Hepatocyte (in vitro differentiated cells): Measurements from ENCODE around the gene RAB5A. TPM values are rescaled to one million over a fixed set of nuclear protein-coding genes. Genes with fewer than 3 reads are reported as not detected.

Source experiments
- DNase-seq: peaks from one replicate; pipeline ENCODE4 v3.0.0-alpha.2; 2016; ENCODE audit warnings: low spot score
- H2AFZ ChIP-seq: fragments of 200-600 bp; sonication (generic); 2 replicates; pipeline ENCODE4 v1.6.0; 2016; ENCODE audit warnings: antibody characterized with exemption, mild to moderate bottlenecking
- H3K27ac ChIP-seq: fragments of 200-600 bp; sonication (generic); 2 replicates; pipeline ENCODE4 v1.5.1; 2016; ENCODE audit warnings: mild to moderate bottlenecking
- H3K27me3 ChIP-seq: fragments of 200-600 bp; sonication (generic); 2 replicates; pipeline ENCODE4 v1.6.1; 2016
- H3K36me3 ChIP-seq: fragments of 200-600 bp; sonication (generic); replicated peaks from 2 replicates; pipeline ENCODE4 v1.5.1; 2016; ENCODE audit warnings: low read depth; ENCODE audit not compliant: insufficient read depth
- H3K4me1 ChIP-seq: fragments of 200-600 bp; sonication (generic); 2 replicates; pipeline ENCODE4 v1.5.1; 2016; ENCODE audit warnings: mild to moderate bottlenecking, moderate library complexity; ENCODE audit not compliant: insufficient read depth
- H3K4me2 ChIP-seq: fragments of 200-600 bp; sonication (generic); 2 replicates; pipeline ENCODE4 v1.6.0; 2016
- H3K4me3 ChIP-seq: fragments of 200-600 bp; sonication (generic); 2 replicates; pipeline ENCODE4 v1.5.1; 2016; ENCODE audit warnings: mild to moderate bottlenecking
- H3K79me2 ChIP-seq: fragments of 200-600 bp; sonication (generic); 2 replicates; pipeline ENCODE4 v1.6.0; 2017; ENCODE audit warnings: mild to moderate bottlenecking
- H3K9me2 ChIP-seq: fragments of 200-600 bp; sonication (generic); replicated peaks from 2 replicates; pipeline ENCODE4 v1.6.0; 2017; ENCODE audit warnings: mild to moderate bottlenecking; ENCODE audit not compliant: insufficient read depth
- H3K9me3 ChIP-seq: fragments of 200-600 bp; sonication (generic); 2 replicates; pipeline ENCODE4 v1.5.1; 2016; ENCODE audit warnings: low read depth, mild to moderate bottlenecking
- H4K20me1 ChIP-seq: fragments of 200-600 bp; sonication (generic); 2 replicates; pipeline ENCODE4 v1.6.0; 2016; ENCODE audit warnings: mild to moderate bottlenecking; ENCODE audit not compliant: insufficient read depth, poor library complexity, severe bottlenecking
- EZH2 ChIP-seq: fragments of 200-600 bp; sonication (generic); IDR thresholded peaks from 2 replicates; pipeline ENCODE4 v1.6.1; 2016; ENCODE audit warnings: antibody characterized with exemption, mild to moderate bottlenecking, borderline replicate concordance
- EZH2phosphoT487 ChIP-seq: fragments of 200-600 bp; sonication (generic); IDR thresholded peaks from one replicate; pipeline ENCODE4 v1.6.1; 2018; ENCODE audit warnings: antibody characterized with exemption, mild to moderate bottlenecking, low read depth, moderate library complexity; ENCODE audit not compliant: unreplicated experiment, severe bottlenecking
- WGBS: methylation state at CpG from one replicate; pipeline ENCODE4 v1.1.6; 2016; ENCODE audit warnings: low lambda C conversion rate; ENCODE audit errors: missing lambda C conversion rate; 5-methylcytosine and 5-hydroxymethylcytosine counted together
- polyA plus RNA-seq: library from polyadenylated mRNA; unstranded; fragments of >200 nt; fragmentation: Nextera tagmentation; extraction: Ambion mirVana; gene quantifications from 2 replicates; pipeline ENCODE4 v1.2.1, GENCODE V29; 2016
- total RNA-seq: library from RNA; depleted of rRNA; stranded (reverse); fragments of >200 nt; gene quantifications from 2 replicates; pipeline ENCODE4 v1.2.3, GENCODE V29; 2014
- TF ChIP-seq, protein P1 (sequence below): fragments of 200-600 bp; sonication (generic); IDR thresholded peaks from 2 replicates; pipeline ENCODE4 v1.5.1; 2016; ENCODE audit warnings: antibody characterized with exemption, mild to moderate bottlenecking; ENCODE audit not compliant: poor library complexity

Gene RAB5A
- total and polyA plus RNA-seq, 2 experiments from 2014 or later, result 72.2 to 76.1 TPM

DNA sequence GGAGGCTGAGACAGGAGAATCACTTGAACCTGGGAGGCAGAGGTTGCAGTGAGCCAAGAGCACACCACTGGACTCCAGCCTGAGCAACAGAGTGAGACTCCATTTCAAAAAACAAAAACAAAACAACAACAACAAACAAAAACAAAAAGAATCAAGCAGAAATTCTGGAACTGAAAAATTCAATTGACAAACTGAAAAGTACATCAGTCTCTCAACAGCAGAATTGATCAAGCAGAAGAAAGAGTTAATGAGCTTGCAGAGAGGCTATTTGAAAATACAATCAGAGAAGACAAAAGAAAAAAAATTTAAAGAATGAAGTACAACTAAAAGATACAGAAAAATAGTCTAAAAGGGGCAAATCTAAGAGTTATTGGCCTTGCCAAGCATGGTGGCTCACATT, 35.4 kb upstream of the RAB5A start:
- H3K36me3 ChIP-seq, result no peaks in the 10 kb centered on the region
- no peak overlapping the region for H2AFZ ChIP-seq
- no peak overlapping the region for H3K27ac ChIP-seq
- H3K4me3 ChIP-seq, result no peak overlapping the region
- H3K4me2 ChIP-seq, result no peak overlapping the region
- H3K79me2 ChIP-seq, result no peaks in the 10 kb centered on the region
- no peaks in the 10 kb centered on the region for H4K20me1 ChIP-seq
- H3K4me1 ChIP-seq, result no peaks in the 10 kb centered on the region
- TF ChIP-seq, protein P1, sequence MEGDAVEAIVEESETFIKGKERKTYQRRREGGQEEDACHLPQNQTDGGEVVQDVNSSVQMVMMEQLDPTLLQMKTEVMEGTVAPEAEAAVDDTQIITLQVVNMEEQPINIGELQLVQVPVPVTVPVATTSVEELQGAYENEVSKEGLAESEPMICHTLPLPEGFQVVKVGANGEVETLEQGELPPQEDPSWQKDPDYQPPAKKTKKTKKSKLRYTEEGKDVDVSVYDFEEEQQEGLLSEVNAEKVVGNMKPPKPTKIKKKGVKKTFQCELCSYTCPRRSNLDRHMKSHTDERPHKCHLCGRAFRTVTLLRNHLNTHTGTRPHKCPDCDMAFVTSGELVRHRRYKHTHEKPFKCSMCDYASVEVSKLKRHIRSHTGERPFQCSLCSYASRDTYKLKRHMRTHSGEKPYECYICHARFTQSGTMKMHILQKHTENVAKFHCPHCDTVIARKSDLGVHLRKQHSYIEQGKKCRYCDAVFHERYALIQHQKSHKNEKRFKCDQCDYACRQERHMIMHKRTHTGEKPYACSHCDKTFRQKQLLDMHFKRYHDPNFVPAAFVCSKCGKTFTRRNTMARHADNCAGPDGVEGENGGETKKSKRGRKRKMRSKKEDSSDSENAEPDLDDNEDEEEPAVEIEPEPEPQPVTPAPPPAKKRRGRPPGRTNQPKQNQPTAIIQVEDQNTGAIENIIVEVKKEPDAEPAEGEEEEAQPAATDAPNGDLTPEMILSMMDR, result no peak
- TF ChIP-seq EZH2phosphoT487 (no peak), EZH2 (no peak)
- peaks cover 7% of the 10 kb centered on the region for H3K9me3 ChIP-seq
- no peaks in the 10 kb centered on the region for H3K27me3 ChIP-seq
- no peaks in the 10 kb centered on the region for H3K9me2 ChIP-seq
- DNase-seq, result no peak

DNA sequence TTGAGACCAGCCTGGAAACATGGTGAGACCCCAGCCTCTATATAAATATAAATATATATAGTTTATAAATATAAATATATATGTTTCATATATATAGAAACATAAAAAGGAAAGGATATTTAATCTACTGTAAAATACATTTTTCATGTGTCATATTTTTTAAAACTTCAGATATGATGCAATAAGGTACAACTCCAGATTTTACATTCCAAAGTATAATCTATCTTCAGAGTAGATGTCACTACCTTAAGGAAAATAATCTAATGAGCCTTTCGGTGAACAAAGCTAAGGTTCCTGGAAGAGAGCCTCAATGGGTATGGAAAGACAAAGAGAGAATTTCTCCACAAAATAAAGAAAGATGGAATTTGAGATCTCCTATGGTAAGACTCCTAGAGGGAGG, 29.7 kb upstream of the RAB5A start:
- no peak overlapping the region for H2AFZ ChIP-seq
- H3K27me3 ChIP-seq, result no peaks in the 10 kb centered on the region
- H3K4me1 ChIP-seq, result no peaks in the 10 kb centered on the region
- no peaks in the 10 kb centered on the region for H3K36me3 ChIP-seq
- DNase-seq, result no peak
- TF ChIP-seq EZH2 (no peak), EZH2phosphoT487 (no peak)
- TF ChIP-seq, protein P1, result no peak
- H3K79me2 ChIP-seq, result no peaks in the 10 kb centered on the region
- no peak overlapping the region for H3K27ac ChIP-seq
- no peaks in the 10 kb centered on the region for H3K9me3 ChIP-seq
- no peaks in the 10 kb centered on the region for H4K20me1 ChIP-seq
- no peak overlapping the region for H3K4me3 ChIP-seq
- H3K9me2 ChIP-seq, result no peaks in the 10 kb centered on the region
- 91% methylated on average over 1 of the region's 1 CpG for WGBS
- no peak overlapping the region for H3K4me2 ChIP-seq

DNA sequence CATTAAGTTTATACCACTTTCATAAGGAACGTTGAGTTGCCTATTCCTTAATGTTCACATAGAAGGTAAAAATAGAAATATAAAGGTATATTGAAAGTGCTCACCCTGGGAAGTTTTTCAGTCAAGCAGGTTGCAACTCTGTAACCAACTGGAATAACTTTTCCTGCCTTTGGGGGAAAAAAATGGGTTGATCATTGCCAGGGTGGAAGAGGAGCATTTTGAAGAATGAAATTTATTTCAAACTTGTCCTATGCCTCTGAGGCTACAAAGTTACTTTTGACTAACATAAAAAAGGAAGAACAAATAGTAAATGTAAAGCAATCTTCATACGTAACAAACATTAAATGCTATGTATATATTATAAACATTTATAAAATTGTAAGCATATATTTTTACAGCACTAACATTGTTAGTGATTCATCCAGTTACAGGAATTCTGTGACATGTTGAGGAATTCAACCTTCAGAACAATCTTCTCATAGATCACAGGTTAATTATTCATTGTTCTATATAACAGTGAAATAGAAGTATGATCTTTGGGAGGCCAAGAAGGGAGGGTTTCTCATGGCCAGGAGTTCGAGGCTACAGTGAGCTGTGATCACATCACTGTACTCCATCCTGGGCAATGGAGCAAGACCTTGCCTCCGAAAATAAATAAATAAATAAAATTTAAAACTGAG, 26.4 kb upstream of the RAB5A start:
- TF ChIP-seq, protein P1, result no peak
- TF ChIP-seq EZH2 (no peak), EZH2phosphoT487 (no peak)
- Histone ChIP-seq H3K27me3 (no peaks in the 10 kb centered on the region), H3K27ac (no peak overlapping the region), H3K4me1 (no peaks in the 10 kb centered on the region), H2AFZ (no peak overlapping the region), H4K20me1 (no peaks in the 10 kb centered on the region), H3K4me3 (no peak overlapping the region), H3K9me3 (no peaks in the 10 kb centered on the region), H3K36me3 (no peaks in the 10 kb centered on the region), H3K79me2 (no peaks in the 10 kb centered on the region), H3K4me2 (no peak overlapping the region), H3K9me2 (no peaks in the 10 kb centered on the region)
- DNase-seq, result no peak
- WGBS, result 78% methylated on average over 4 of the region's 4 CpGs

DNA sequence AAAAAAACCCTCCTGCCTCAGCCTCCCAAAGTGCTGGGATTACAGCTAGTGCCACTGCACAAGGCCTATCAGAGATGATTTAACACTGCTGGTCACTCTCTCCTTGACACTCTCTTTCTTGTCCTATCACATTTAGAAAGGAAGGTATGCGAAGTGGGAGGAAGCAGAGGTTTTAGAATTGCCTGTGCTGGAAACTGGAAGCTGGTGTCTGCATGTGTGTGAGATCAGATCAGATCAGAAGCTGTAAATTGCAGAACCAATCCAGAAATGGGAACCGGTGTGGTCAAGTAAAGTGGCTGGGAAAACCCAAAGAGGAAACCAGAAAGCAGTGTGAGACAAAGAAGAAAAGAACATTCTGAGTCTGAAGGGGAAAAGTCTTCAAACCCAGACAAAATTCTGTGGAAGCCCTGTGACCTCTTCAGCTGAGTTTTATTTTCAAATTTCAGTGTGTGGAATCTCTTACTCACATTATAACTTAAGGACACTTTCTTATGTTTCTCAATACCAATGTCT, 15.7 kb upstream of the RAB5A start:
- Histone ChIP-seq H3K4me3 (no peak overlapping the region), H3K79me2 (no peaks in the 10 kb centered on the region), H3K27ac (no peak overlapping the region), H3K4me2 (no peak overlapping the region), H2AFZ (no peak overlapping the region), H4K20me1 (no peaks in the 10 kb centered on the region), H3K4me1 (no peaks in the 10 kb centered on the region), H3K9me3 (no peaks in the 10 kb centered on the region), H3K27me3 (no peaks in the 10 kb centered on the region), H3K9me2 (no peaks in the 10 kb centered on the region), H3K36me3 (no peaks in the 10 kb centered on the region)
- TF ChIP-seq EZH2 (no peak), EZH2phosphoT487 (no peak)
- TF ChIP-seq, protein P1, result no peak
- WGBS, result 55% methylated on average over 2 of the region's 2 CpGs
- no peak for DNase-seq
